Vagina (tissue), 2 donors: ENCODE data around the gene MZF1.

Source experiments
- CTCF ChIP-seq, 3 experiments: fragments of 450-650 bp in 2 of 3; fragments of 200-600 bp in 1 of 3; sonication (generic) in 1 of 3; IDR thresholded peaks; one replicate each; pipeline ENCODE4 v1.5.1; 2017 to 2019; ENCODE audit warnings: antibody characterized with exemption in 3 of 3, mild to moderate bottlenecking in 2 of 3, moderate library complexity in 2 of 3
- POLR2A ChIP-seq, 2 donors: fragments of 450-650 bp; IDR thresholded peaks; one replicate each; pipeline ENCODE4 v1.6.1; 2017; ENCODE audit warnings: antibody characterized with exemption in 2 of 2, mild to moderate bottlenecking in 2 of 2, moderate library complexity in 2 of 2
- POLR2AphosphoS5 ChIP-seq, 2 donors: sonication (generic); formaldehyde crosslinking; IDR thresholded peaks; one replicate each; pipeline ENCODE4 v1.9.0; 2017; ENCODE audit warnings: antibody characterized with exemption in 2 of 2, mild to moderate bottlenecking in 2 of 2, low read depth in 1 of 2; ENCODE audit not compliant: insufficient read depth in 1 of 2

- no peak for TF ChIP-seq CTCF (IDR thresholded peaks at IDR 0.05)
- TF ChIP-seq POLR2A (IDR thresholded peaks at IDR 0.05): peak in 1 of 2 donors; percentile 35
- peak in 1 of 2 donors; percentile 87 for TF ChIP-seq POLR2AphosphoS5 (IDR thresholded peaks at IDR 0.05; ENCODE audit: insufficient read depth in 1 of 2, low read depth in 1 of 2)
Observed at GRCh38 chr19:58559275-58560006, 13.7 kb downstream of the MZF1 start.
